Astrocyte (in vitro differentiated cells and primary cell): ENCODE measurements around the gene GID8.

Experiments used
- CTCF ChIP-seq: IDR thresholded peaks from 2 replicates; pipeline ENCODE4 v1.5.1; 2011; ENCODE audit warnings: low read depth, mild to moderate bottlenecking, inconsistent platforms, low read length, moderate library complexity; ENCODE audit not compliant: insufficient read depth
- EZH2 ChIP-seq: IDR thresholded peaks from 2 replicates; pipeline ENCODE4 v1.6.1; 2012; ENCODE audit warnings: mild to moderate bottlenecking, low read length, inconsistent platforms; ENCODE audit not compliant: insufficient read depth

- TF ChIP-seq CTCF: no peak
- TF ChIP-seq EZH2: no peak
These were observed 51.3 kb downstream of the GID8 start for GRCh38 chr20:62989201-62989601.
